GM12878 (cell line): ENCODE data around the gene FCER1G.

Experiments used
- CEBPB ChIP-seq, 2 experiments: fragments of 150-350 bp in 1 of 2; IDR thresholded peaks; 2 replicates each; pipeline ENCODE4 v1.6.1; 2012 to 2014; ENCODE audit warnings: low read depth in 2 of 2, low read length in 2 of 2, borderline replicate concordance in 1 of 2, inconsistent platforms in 1 of 2
- GABPA ChIP-seq: IDR thresholded peaks from 2 replicates; pipeline ENCODE4 v1.6.1; 2014; ENCODE audit warnings: antibody characterized with exemption, low read depth, mild to moderate bottlenecking, inconsistent platforms
- HDGF ChIP-seq: fragments of 450-650 bp; IDR thresholded peaks from 2 replicates; pipeline ENCODE4 v1.6.1; 2016; ENCODE audit warnings: antibody characterized with exemption
- NFIC ChIP-seq: IDR thresholded peaks from 2 replicates; pipeline ENCODE4 v1.6.1; 2012; ENCODE audit warnings: low read depth, mild to moderate bottlenecking, inconsistent platforms, low read length, moderate library complexity
- POLR2A ChIP-seq: IDR thresholded peaks from 2 replicates; pipeline ENCODE4 v1.6.1; 2011; ENCODE audit warnings: low read depth, mild to moderate bottlenecking, low read length
- STAT1 ChIP-seq: fragments of 450-650 bp; conservative IDR thresholded peaks from 2 replicates; pipeline ENCODE4 v1.6.1; 2014; ENCODE audit warnings: antibody characterized with exemption, mild to moderate bottlenecking
- ZNF274 ChIP-seq: IDR thresholded peaks from one replicate; pipeline ENCODE4 v1.8.0; 2011; ENCODE audit not compliant: insufficient read length, insufficient read depth
- TF ChIP-seq, protein P1 (sequence below), 3 experiments: IDR thresholded peaks in 2 of 3; conservative IDR thresholded peaks in 1 of 3; 2 replicates each; pipeline ENCODE4 v1.5.1; 2011; ENCODE audit warnings: low read depth in 3 of 3, low read length in 3 of 3, mild to moderate bottlenecking in 3 of 3, control low read depth in 2 of 3, moderate library complexity in 2 of 3, inconsistent platforms in 1 of 3, mixed read lengths in 1 of 3; ENCODE audit not compliant: control insufficient read depth in 2 of 3, insufficient read depth in 1 of 3; ENCODE audit errors: extremely low read depth in 1 of 3

DNA sequence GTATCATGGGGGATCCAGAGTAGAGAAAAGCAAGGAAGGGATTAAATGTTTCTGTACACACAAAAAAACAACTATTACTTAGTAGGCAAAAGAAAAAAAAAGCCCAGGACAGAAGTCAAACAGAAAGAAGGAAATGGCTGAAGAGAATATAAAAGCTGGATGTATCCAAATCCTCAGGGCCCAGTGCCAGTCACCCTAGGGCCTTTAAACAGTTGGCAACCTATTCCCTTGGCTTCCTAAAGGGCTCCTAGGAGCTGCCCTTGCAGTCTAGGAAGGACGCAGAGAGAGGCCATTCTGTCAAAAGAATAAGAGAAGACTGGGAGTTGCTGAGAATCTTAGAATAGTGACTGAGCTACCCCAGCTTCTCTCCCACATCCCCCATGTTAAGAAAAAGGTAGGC lies 42.7 kb upstream of the FCER1G start:
- TF ChIP-seq CEBPB (IDR thresholded peaks at IDR 0.05; ENCODE audit: borderline replicate concordance in 1 of 2, low read depth in 2 of 2, low read length in 2 of 2) (no peak), POLR2A (no peak), GABPA (no peak), NFIC (no peak), HDGF (no peak), ZNF274 (no peak), STAT1 (no peak)
- TF ChIP-seq, protein P1, sequence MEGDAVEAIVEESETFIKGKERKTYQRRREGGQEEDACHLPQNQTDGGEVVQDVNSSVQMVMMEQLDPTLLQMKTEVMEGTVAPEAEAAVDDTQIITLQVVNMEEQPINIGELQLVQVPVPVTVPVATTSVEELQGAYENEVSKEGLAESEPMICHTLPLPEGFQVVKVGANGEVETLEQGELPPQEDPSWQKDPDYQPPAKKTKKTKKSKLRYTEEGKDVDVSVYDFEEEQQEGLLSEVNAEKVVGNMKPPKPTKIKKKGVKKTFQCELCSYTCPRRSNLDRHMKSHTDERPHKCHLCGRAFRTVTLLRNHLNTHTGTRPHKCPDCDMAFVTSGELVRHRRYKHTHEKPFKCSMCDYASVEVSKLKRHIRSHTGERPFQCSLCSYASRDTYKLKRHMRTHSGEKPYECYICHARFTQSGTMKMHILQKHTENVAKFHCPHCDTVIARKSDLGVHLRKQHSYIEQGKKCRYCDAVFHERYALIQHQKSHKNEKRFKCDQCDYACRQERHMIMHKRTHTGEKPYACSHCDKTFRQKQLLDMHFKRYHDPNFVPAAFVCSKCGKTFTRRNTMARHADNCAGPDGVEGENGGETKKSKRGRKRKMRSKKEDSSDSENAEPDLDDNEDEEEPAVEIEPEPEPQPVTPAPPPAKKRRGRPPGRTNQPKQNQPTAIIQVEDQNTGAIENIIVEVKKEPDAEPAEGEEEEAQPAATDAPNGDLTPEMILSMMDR (IDR thresholded peaks at IDR 0.05 in 2 of 3, conservative IDR thresholded peaks at IDR 0.05 in 1 of 3; ENCODE audit: control insufficient read depth in 2 of 3, extremely low read depth in 1 of 3, insufficient read depth in 1 of 3, low read depth in 3 of 3, low read length in 3 of 3), result no peak
